Right lobe of liver (tissue), 6 donors: Measurements from ENCODE around the gene CAPZA2. TPM values are rescaled to one million over a fixed set of nuclear protein-coding genes. Genes with fewer than 3 reads are reported as not detected.

ENCODE experiments used
- ATAC-seq, 4 donors: fragments of 200-7000 bp; cut with Tn5 transposase; one replicate each; pipeline ENCODE4 v1.9.1; 2020; ENCODE audit warnings: mild to moderate bottlenecking in 4 of 4, moderate library complexity in 4 of 4
- DNase-seq, 3 donors: peaks; one replicate each; pipeline ENCODE4 v3.0.0-alpha.2; 2020
- H3K27ac ChIP-seq, 3 donors: fragments of 200-600 bp; one replicate each; pipeline ENCODE4 v1.8.0; 2022
- H3K27me3 ChIP-seq, 2 donors: fragments of 200-600 bp; one replicate each; pipeline ENCODE4 v1.8.0; 2022
- H3K36me3 ChIP-seq, 4 donors: fragments of 200-600 bp; sonication (generic) in 1 of 4; one replicate each; pipeline versions ENCODE4 v1.5.1 to v1.8.0; 2017 to 2022; ENCODE audit warnings: control low read depth in 1 of 4
- H3K4me1 ChIP-seq, 4 donors: fragments of 200-600 bp; sonication (generic) in 1 of 4; one replicate each; pipeline versions ENCODE4 v1.5.1 to v1.8.0; 2017 to 2022; ENCODE audit warnings: control low read depth in 1 of 4
- H3K4me3 ChIP-seq, 3 donors: fragments of 200-600 bp; one replicate each; pipeline ENCODE4 v1.8.0; 2022
- H3K9me3 ChIP-seq, 4 donors: fragments of 200-600 bp; sonication (generic) in 1 of 4; one replicate each; pipeline versions ENCODE4 v1.5.1 to v1.8.0; 2017 to 2022; ENCODE audit warnings: control low read depth in 1 of 4
- CTCF ChIP-seq, 4 donors: fragments of 200-600 bp in 3 of 4; fragments of 450-650 bp in 1 of 4; IDR thresholded peaks; one replicate each; pipeline versions ENCODE4 v1.5.1 to v1.8.0; 2016 to 2022; ENCODE audit warnings: antibody characterized with exemption in 4 of 4, mild to moderate bottlenecking in 2 of 4
- POLR2A ChIP-seq: fragments of 450-650 bp; IDR thresholded peaks from one replicate; pipeline ENCODE4 v1.6.1; 2017; ENCODE audit warnings: antibody characterized with exemption, mild to moderate bottlenecking
- WGBS: methylation state at CpG from one replicate; pipeline ENCODE4 v1.1.6; 2018; ENCODE audit warnings: low coverage, low lambda C conversion rate; ENCODE audit not compliant: insufficient coverage; ENCODE audit errors: missing lambda C conversion rate; 5-methylcytosine and 5-hydroxymethylcytosine counted together
- intact Hi-C, 2 donors: fragments of 100-400 bp; cut with DNase I; formaldehyde crosslinking; loops; one replicate each; pipeline versions ENCODE4 v1.11.2 to v1.14.1; 2022
- total RNA-seq, 6 experiments: library from RNA; depleted of rRNA in 2 of 6; stranded (reverse); fragments of >200 nt in 2 of 6; fragmentation: NEBNext Ultra II Directional in 3 of 6; extraction: Animal tissue kit (Norgen Biotek cat#: 25700) in 3 of 6; gene quantifications; one replicate each; pipeline versions ENCODE4 v1.1.0 to v1.2.4, GENCODE V29; 2016 to 2023
- donor health status: DM: no; HTN: yes; CAD: no.
- donor health status: DM: no; HTN: no; CAD: no.
- donor health status: DM: no; HTN: no; CAD: no.
- donor health status: DM: no; HTN: yes; CAD: no.
- donor health status: DM: no; HTN: yes; CAD: no.

The CAPZA2 gene
- total RNA-seq, 6 experiments from 2014 or later = 48.8 to 114 (median 89.8) TPM

GRCh38 chr7:116837586-116837985 lies 24.8 kb upstream of the CAPZA2 start:
- Histone ChIP-seq H3K27me3 (no peaks in the 10 kb centered on the region), H3K9me3 (no peaks in the 10 kb centered on the region), H3K27ac (no peak overlapping the region), H3K4me3 (no peak overlapping the region), H3K4me1 (no peaks in the 10 kb centered on the region), H3K36me3 (peaks cover 0 to 4% (median 0%) of the 10 kb centered on the region in 4 donors)
- ATAC-seq (no peak), DNase-seq (no peak)
- no peak for TF ChIP-seq POLR2A
- no peak for TF ChIP-seq CTCF (IDR thresholded peaks at IDR 0.05)
- WGBS = 94% methylated on average over 3 of the region's 3 CpGs
- intact Hi-C loops = no loop called here

GRCh38 chr7:116840256-116840655 lies 22.1 kb upstream of the CAPZA2 start:
- H3K27me3 ChIP-seq = no peaks in the 10 kb centered on the region
- intact Hi-C loops = no loop called here
- no peak for ATAC-seq
- H3K36me3 ChIP-seq = peaks cover 0 to 4% (median 0%) of the 10 kb centered on the region in 4 donors
- no peak overlapping the region for H3K4me3 ChIP-seq
- 71% methylated on average over 4 of the region's 5 CpGs for WGBS
- no peak for DNase-seq
- no peak overlapping the region for H3K27ac ChIP-seq
- H3K4me1 ChIP-seq = no peaks in the 10 kb centered on the region
- no peak for TF ChIP-seq POLR2A
- TF ChIP-seq CTCF (IDR thresholded peaks at IDR 0.05) = no peak
- H3K9me3 ChIP-seq = no peaks in the 10 kb centered on the region

- 88% methylated on average over 1 of the region's 1 CpG for WGBS
- Histone ChIP-seq H3K9me3 (no peaks in the 10 kb centered on the region), H3K27ac (no peak overlapping the region), H3K36me3 (peaks cover 0 to 4% (median 0%) of the 10 kb centered on the region in 4 donors), H3K4me1 (no peaks in the 10 kb centered on the region), H3K27me3 (no peaks in the 10 kb centered on the region), H3K4me3 (no peak overlapping the region)
- no peak for DNase-seq
- intact Hi-C loops = no loop called here
- TF ChIP-seq CTCF (IDR thresholded peaks at IDR 0.05) (no peak), POLR2A (no peak)
- no peak for ATAC-seq
Observed at GRCh38 chr7:116842371-116842770, 20.0 kb upstream of the CAPZA2 start.

GRCh38 chr7:116843378-116843777 lies 19.0 kb upstream of the CAPZA2 start:
- H3K27me3 ChIP-seq = no peaks in the 10 kb centered on the region
- peaks cover 0 to 4% (median 0%) of the 10 kb centered on the region in 4 donors for H3K36me3 ChIP-seq
- no peak for DNase-seq
- H3K4me1 ChIP-seq = no peaks in the 10 kb centered on the region
- H3K9me3 ChIP-seq = no peaks in the 10 kb centered on the region
- ATAC-seq = peak; percentile 32 to 57 (median 38)
- no peak overlapping the region for H3K27ac ChIP-seq
- 55% methylated on average over 4 of the region's 4 CpGs for WGBS
- no peak overlapping the region for H3K4me3 ChIP-seq
- intact Hi-C loops = no loop called here
- TF ChIP-seq POLR2A (no peak), CTCF (IDR thresholded peaks at IDR 0.05) (no peak)

GRCh38 chr7:116851175-116851574 lies 11.2 kb upstream of the CAPZA2 start:
- intact Hi-C loops = no loop called here
- Histone ChIP-seq H3K36me3 (no peaks in the 10 kb centered on the region), H3K27me3 (no peaks in the 10 kb centered on the region), H3K9me3 (no peaks in the 10 kb centered on the region), H3K27ac (no peak overlapping the region), H3K4me3 (no peak overlapping the region), H3K4me1 (no peaks in the 10 kb centered on the region)
- 81% methylated on average over 5 of the region's 5 CpGs for WGBS
- ATAC-seq = no peak
- TF ChIP-seq POLR2A (no peak), CTCF (IDR thresholded peaks at IDR 0.05) (no peak)
- DNase-seq = no peak
